Parietal lobe (tissue), 2 donors: Measurements from ENCODE around the gene TFIP11. TPM values are rescaled to one million over a fixed set of nuclear protein-coding genes. Genes with fewer than 3 reads are reported as not detected.

ENCODE experiments used
- small RNA-seq: library from RNA; depleted of rRNA; stranded (forward); fragments of <200 nt; gene quantifications from one replicate; pipeline ENCODE3, GENCODE V24; 2014; ENCODE audit warnings: low replicate concordance
- total RNA-seq: library from RNA; depleted of rRNA; stranded (reverse); fragments of >200 nt; gene quantifications from one replicate; pipeline ENCODE4 v1.2.3, GENCODE V29; 2014

The TFIP11 gene
- 51.0 TPM for total RNA-seq

GRCh38 chr22:26512149-26512793 is at the start of gene TFIP11:
Gene TFIP11 (minus strand): TSS chr22:26512473. CDS start chr22:26510272, 2,201 bp downstream.

GRCh38 chr22:26483439-26484359 is 28.6 kb downstream of the TFIP11 start, which contains the start of the genes HPS4 and SRRD:
Gene HPS4 (minus strand): TSS chr22:26483783. CDS start chr22:26481762, 2,021 bp downstream.
Gene SRRD (plus strand): TSS chr22:26483877. CDS start chr22:26483891, 14 bp downstream.

Small RNA genes within 50 kb of the gene (small RNA-seq; reads per million reads assigned to genes)
- 0.21 reads per million for gene MIR548J

Other genes with a start within 250 kb of the TFIP11 start
- 12.2 TPM for gene ASPHD2, start 83.2 kb downstream of the TFIP11 start, total RNA-seq
- 53.5 TPM for gene HPS4, start 28.7 kb downstream of the TFIP11 start, total RNA-seq
- gene SRRD, start 28.6 kb downstream of the TFIP11 start, total RNA-seq, result 16.9 TPM
- 19.4 TPM for gene TPST2, start 77.7 kb upstream of the TFIP11 start, total RNA-seq
- 0.94 TPM for gene CRYBB1, start 105.6 kb upstream of the TFIP11 start, total RNA-seq
- not detected for gene CRYBA4, start 109.5 kb upstream of the TFIP11 start, total RNA-seq
- gene MIAT, start 145.1 kb upstream of the TFIP11 start, total RNA-seq, result 490 TPM